Measurements from ENCODE around the gene ANKRD27.

GRCh38 chr19:32658527-32658926, 16.5 kb downstream of the ANKRD27 start:
- TF ChIP-seq, protein P1, sequence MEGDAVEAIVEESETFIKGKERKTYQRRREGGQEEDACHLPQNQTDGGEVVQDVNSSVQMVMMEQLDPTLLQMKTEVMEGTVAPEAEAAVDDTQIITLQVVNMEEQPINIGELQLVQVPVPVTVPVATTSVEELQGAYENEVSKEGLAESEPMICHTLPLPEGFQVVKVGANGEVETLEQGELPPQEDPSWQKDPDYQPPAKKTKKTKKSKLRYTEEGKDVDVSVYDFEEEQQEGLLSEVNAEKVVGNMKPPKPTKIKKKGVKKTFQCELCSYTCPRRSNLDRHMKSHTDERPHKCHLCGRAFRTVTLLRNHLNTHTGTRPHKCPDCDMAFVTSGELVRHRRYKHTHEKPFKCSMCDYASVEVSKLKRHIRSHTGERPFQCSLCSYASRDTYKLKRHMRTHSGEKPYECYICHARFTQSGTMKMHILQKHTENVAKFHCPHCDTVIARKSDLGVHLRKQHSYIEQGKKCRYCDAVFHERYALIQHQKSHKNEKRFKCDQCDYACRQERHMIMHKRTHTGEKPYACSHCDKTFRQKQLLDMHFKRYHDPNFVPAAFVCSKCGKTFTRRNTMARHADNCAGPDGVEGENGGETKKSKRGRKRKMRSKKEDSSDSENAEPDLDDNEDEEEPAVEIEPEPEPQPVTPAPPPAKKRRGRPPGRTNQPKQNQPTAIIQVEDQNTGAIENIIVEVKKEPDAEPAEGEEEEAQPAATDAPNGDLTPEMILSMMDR (conservative IDR thresholded peaks at IDR 0.05 in 1 of 2, IDR thresholded peaks at IDR 0.05 in 1 of 2; ENCODE audit: extremely low read depth in 1 of 2, insufficient read depth in 1 of 2, low read depth in 1 of 2, low read length in 2 of 2) = no peak
- no peak for TF ChIP-seq EZH2 (IDR thresholded peaks at IDR 0.05; ENCODE audit: borderline replicate concordance, low read length)

Data from mammary epithelial cell (primary cell).